OCI-M1 (cell line): Measurements from ENCODE around the gene TNS4.
"Not testable (repeated sequence)": the region's sequence is repeated elsewhere in the genome, so short reads cannot be mapped to it uniquely, and the experiment has no call there.

Experiments
- DNase-seq: peaks from one replicate; lab custom pipeline; 2025; lab: John Stamatoyannopoulos, UW

Gene TNS4, protein sequence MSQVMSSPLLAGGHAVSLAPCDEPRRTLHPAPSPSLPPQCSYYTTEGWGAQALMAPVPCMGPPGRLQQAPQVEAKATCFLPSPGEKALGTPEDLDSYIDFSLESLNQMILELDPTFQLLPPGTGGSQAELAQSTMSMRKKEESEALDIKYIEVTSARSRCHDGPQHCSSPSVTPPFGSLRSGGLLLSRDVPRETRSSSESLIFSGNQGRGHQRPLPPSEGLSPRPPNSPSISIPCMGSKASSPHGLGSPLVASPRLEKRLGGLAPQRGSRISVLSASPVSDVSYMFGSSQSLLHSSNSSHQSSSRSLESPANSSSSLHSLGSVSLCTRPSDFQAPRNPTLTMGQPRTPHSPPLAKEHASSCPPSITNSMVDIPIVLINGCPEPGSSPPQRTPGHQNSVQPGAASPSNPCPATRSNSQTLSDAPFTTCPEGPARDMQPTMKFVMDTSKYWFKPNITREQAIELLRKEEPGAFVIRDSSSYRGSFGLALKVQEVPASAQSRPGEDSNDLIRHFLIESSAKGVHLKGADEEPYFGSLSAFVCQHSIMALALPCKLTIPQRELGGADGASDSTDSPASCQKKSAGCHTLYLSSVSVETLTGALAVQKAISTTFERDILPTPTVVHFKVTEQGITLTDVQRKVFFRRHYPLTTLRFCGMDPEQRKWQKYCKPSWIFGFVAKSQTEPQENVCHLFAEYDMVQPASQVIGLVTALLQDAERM

DNA sequence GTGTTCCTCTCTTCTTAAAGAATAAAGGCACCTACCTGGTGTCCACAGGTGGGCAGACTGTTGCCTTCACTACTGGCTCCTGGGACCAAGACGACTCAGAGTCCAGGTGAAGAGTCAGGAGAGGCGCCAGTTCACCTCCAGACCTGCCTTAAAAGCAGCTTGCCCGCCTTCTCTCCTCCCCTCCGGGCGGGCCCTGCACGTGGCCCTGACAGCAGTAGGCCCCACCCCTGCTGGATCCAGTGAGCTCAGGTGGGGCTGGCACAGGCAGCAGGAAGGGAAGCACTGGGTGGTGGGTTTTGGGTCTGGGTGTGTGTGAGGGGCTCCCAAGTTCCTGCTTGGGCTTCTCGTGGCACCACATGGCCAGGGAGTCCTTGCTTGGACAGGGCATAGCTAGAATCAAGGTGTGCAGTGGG is at the start of gene TNS4:
Gene TNS4 (minus strand): TSS at position 125 of the 413 bp plus-strand sequence. CDS start 5,198 bp downstream, outside the sequence.
- DNase-seq = no peak

DNA sequence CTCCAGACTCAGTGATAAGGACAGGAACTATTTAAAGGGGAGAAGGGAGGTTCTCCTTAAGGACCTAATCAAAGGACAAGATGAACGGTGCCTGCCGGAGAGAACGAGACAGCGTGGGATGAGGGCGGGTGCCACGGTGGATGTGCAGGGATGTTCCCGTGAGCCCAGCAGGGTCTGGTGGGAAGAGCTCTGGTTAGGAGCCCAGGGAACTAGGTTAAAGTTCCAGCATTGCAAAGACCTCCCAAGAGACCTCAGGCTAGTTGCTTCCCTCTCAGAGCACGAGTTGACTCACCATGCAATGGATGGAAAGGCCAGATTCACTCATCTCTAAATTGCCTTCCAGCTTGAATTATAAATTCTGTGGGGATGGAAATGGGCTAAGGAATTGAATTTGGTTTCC is 49.2 kb upstream of the TNS4 start:
- DNase-seq = no peak

DNA sequence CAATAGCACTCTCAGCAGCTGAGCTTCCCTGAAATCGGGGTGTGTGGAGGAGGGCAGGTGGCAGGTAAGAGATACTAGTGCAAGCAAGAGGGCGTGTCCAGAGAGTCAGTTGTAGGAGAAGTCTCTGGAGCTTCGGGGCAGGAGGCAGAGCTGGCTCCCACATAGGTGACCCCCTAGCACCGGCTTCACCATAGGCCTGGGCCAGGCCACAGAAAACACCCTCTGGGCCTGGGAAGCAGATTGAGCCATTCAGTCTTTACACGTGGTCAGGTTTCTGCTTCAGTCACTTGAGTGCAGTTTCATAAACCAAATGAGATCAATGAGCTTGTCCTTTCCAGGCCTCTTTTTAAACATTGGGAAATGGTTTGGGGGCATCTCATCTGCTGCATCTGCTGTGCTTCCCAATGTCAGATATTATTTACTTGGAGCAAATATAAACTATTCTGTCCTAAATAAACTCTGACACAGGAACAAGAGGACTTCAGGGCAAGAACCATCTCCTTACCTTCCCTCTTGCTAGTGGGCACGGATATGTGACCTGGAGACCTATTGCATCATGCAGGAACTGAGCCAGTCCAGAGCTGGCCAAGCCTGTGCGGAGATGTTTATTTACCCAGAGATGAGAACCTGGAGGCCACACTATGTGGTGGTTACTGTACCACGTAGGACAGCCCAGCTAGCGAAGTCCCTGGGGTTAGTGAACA is 47.7 kb upstream of the TNS4 start:
- DNase-seq = no peak

DNA sequence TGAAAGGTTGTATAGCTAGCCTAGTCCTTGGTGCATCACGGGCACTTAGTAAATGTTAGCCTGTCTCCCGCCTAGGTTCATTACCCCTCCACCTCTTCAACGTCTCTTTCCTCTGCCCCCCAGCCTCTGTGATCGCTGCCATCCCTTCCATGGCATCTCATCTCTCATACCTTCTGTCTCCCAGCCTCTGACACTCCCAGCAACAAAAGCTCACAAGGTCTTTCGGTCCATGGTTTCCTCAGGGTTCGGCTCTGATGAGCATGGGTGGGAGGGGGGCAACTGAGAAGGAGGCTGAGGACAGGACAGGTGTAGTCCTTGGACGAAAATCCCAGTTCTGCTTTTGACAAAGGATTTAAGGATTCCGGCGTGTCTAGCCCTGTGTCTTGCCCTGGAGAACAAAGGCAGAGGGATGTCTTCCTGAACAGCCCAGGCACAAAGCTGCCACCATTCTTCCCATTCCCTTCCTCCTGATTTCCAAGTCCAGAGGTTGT is 47.1 kb upstream of the TNS4 start:
- no peak for DNase-seq

DNA sequence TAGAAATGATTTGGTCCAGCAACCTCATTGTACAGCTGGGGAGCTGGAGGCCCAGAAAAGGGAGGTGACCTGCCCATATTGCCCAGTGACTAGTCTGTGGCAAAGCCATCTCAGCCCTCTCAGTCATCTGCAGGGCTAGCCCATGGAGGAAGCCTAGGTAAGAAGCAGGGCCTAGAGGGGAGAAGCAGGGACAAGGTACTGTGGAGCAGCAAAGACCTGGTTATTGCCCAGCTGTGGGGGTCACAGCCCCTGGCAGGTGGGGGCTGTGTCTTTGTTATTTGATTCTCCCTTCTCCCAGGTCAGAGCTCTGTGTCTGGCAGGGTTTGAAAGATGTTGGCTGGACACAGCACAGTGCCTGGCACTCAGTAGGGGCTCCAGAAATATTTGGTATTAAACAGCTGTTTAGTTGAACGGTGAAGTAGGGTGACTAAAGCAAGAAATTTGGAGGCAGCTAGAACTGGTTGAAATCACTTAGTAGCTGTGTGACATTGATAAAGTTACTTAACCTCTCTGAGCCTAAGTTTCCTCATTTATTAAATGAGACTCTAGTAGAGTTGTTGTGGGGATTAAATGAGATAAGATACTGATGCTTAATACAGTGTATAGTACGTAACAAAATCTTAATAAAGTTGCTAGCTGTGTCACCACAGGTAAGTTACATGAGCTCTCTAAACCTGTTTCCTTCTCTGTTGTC is 46.5 kb upstream of the TNS4 start:
- DNase-seq = no peak

GRCh38 chr17:40547079-40547784 is 45.8 kb upstream of the TNS4 start:
- peak; percentile 22 for DNase-seq

DNA sequence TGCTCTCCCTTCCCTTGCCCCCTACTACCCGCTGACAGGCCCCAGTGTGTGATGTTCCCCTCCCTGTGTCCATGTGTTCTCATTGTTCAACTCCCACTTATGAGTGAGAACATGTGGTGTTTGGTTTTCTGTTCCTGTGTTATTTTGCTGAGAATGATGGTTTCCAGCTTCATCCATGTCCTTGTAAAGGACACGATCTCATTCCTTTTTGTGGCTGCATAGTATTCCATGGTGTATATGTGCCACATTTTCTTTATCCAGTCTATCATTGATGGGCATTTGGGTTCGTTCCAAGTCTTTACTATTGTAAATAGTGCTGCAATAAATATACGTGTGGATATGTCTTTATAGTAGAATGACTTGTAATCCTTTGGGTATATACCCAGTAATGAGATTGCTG is 45.1 kb upstream of the TNS4 start:
- DNase-seq = not testable (repeated sequence)

GRCh38 chr17:40545660-40546059 is 44.2 kb upstream of the TNS4 start:
- DNase-seq = no peak

GRCh38 chr17:40542558-40543411 is 41.4 kb upstream of the TNS4 start:
- no peak for DNase-seq

DNA sequence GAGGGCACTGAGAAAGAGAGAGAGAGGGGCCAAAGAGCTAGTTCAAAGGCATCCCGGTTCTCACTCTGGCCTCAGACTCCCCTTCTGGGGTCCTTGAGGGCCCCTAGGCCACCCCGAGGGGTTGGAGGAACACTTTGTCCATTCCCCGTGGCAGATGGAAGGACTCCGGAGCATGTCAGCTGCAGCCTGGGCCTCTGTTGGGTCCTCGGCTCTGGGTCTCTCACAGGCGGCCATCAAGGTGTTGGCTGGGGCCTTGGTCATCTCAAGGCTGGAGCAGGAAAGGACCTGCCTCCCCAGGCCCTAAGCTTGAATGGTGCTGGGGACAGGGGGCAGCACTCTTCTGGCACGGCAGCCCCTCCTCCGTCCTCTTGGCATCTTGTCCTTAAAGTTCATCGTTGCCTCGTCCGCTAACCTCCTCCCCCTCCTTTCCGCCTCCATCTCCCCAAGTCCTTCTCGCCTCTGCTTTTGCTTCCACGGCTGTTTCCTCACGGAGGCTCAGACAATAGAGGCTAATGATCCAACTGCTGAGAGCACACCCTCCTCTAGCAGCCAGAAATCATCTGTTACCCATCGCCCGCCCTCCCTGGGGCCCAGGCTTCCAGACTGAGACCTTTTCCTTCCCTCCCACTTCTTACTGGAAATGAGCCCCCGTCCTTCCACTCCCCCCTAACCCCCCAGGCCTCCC is 40.6 kb upstream of the TNS4 start:
- DNase-seq = no peak

DNA sequence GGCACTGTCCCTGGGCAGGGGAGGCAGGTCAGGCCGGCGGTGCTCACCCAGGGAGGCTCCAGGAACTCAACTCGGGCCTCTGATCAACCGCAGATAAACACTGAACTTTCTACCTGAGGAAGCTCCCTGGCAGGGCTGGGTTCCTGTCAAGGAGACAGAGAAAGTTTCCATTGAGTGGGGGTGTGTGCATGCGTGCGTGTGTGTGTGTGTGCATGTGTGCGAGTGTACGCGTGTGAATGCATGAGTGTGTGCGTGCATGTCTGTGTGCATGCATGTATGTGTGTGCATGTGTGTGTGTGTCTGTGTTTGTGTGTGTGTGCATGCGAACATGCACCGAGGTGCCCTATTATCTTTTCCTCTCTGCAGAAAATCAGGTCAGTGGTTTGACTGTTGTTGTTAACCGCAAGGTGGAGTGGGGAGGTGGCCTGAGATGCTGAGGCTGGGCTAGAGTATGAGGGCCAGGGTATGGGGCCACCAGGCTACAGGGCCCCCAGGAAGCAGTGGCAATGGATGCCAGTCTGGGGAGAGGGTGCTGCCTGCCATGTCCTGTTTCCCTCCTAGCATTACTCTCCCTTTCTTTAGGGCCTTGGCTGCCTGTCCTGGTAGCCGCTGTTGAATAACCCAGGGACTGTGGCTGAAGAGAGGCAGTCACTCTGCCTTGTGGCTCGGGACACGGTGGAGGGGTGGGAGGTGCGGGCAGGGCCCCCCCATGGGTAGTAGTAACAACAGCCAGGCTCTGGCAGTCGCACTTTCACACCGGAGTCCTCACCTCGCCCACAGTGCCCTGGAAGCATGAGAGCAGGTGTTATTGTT is 39.8 kb upstream of the TNS4 start:
- DNase-seq = no peak

GRCh38 chr17:40540448-40540847 is 39.0 kb upstream of the TNS4 start:
- no peak for DNase-seq

DNA sequence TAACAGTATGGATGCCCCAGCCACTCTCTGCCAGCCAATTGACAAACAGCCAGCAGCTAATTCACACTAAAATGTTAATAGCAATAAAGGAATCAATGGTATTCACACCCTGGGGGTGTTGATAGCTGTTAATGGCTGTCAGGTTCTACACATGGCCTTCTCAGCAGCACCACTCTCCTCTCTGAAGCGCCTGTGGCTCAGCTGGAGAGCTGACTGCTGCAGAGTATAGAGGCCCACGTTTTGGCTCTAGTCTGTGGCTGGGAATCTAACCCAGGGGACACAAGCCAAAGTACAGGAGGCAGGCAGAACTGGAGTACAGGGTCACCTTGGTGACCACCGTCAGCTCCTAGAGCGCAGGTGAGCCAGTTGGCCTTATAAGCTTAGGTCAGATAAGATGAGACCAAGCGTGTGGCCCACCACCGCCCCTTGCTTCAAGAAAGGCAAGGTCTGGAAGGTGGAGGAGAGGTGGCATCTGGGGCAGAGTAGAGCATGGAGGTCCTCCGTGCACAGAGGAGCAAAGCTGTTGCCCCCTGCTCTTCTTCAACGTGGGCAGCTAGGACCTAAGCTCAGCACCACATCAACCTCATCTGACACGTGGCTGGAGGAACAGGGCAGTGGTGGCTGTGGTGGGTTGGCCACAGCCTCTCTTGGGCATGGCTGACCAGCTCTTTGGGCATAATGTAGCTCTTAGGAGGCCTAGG is 38.4 kb upstream of the TNS4 start:
- DNase-seq = no peak

- DNase-seq = no peak
Observed at GRCh38 chr17:40538936-40539705, 37.7 kb upstream of the TNS4 start.

DNA sequence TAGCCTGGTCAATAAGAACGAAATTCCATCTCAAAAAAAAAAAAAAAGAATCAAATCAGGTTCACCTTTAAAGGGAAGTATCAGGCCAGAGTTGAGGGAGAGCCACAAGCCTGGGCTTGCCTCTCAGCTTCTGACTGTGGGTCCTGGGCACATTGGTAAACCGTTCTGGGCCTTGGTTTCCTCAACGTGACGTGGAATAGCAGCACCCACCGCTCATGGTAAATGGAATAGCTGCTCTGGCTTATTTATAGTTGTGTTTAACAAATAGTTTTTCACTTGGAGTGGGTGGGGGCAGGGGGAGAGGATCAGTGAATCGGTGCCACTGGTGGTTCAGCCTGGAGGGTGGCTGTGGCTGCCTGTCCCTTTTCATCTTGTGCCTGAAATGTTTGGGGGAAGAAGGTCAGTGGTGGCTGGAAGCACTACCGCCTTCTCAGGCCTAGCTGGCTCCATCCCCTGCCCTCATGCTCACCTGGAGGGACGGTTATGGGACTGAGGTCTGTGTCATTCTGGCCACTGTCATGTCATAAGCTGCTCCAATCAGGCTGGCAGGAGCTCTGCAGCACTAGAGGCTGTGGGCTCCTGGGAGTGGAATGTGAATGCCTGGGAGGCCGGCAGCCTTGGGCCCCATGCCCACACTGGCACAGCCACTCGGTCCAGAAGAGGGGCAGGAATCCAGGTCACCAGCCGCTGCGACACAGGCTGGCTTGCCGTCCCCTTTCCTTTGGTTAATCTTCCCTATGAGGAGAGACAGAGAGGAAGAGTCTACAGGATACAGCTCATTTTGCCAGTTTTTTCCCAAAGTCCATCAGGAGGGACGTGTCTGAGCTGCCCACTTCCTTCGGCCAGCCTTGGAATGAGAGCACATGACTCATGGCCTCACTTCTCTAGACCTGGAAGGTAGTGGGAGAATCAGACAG is 36.9 kb upstream of the TNS4 start:
- DNase-seq = no peak
